HEK293 (cell line): ENCODE data around the gene CACHD1.

Source experiments
- FEZF1 ChIP-seq: fragments of 450-650 bp; formaldehyde crosslinking; IDR thresholded peaks from 2 replicates; pipeline ENCODE4 v1.5.1; 2016; ENCODE audit warnings: missing biosample characterization, missing genetic modification characterization
- SCRT1 ChIP-seq: fragments of 450-650 bp; formaldehyde crosslinking; IDR thresholded peaks from 2 replicates; pipeline ENCODE4 v1.5.1; 2016; ENCODE audit warnings: missing biosample characterization, missing genetic modification characterization, borderline replicate concordance
- SP3 ChIP-seq: fragments of 450-650 bp; formaldehyde crosslinking; IDR thresholded peaks from 2 replicates; pipeline ENCODE4 v1.5.1; 2016; ENCODE audit warnings: missing biosample characterization, missing genetic modification characterization
- TCF7L2 ChIP-seq: IDR thresholded peaks from 2 replicates; pipeline ENCODE4 v1.6.1; 2011; ENCODE audit warnings: low read depth, mild to moderate bottlenecking, inconsistent platforms, low read length, moderate library complexity, borderline replicate concordance
- ZBTB21 ChIP-seq: fragments of 450-650 bp; formaldehyde crosslinking; IDR thresholded peaks from 2 replicates; pipeline ENCODE4 v1.5.1; 2017; ENCODE audit warnings: missing biosample characterization, missing genetic modification characterization
- ZBTB8A ChIP-seq: fragments of 450-650 bp; formaldehyde crosslinking; IDR thresholded peaks from 2 replicates; pipeline ENCODE4 v1.5.1; 2016; ENCODE audit warnings: missing biosample characterization, missing genetic modification characterization
- ZNF140 ChIP-seq: fragments of 450-650 bp; formaldehyde crosslinking; IDR thresholded peaks from 2 replicates; pipeline ENCODE4 v1.5.1; 2016; ENCODE audit warnings: missing biosample characterization, missing genetic modification characterization
- ZNF23 ChIP-seq: fragments of 450-650 bp; formaldehyde crosslinking; IDR thresholded peaks from 2 replicates; pipeline ENCODE4 v1.5.1; 2016; ENCODE audit warnings: missing biosample characterization, missing genetic modification characterization, borderline replicate concordance
- ZNF239 ChIP-seq: fragments of 450-650 bp; formaldehyde crosslinking; IDR thresholded peaks from 2 replicates; pipeline ENCODE4 v1.5.1; 2016; ENCODE audit warnings: missing biosample characterization, missing genetic modification characterization
- ZNF266 ChIP-seq: fragments of 450-650 bp; formaldehyde crosslinking; IDR thresholded peaks from 2 replicates; pipeline ENCODE4 v1.5.1; 2016; ENCODE audit warnings: missing biosample characterization, missing genetic modification characterization, low read depth
- ZNF292 ChIP-seq: fragments of 450-650 bp; formaldehyde crosslinking; IDR thresholded peaks from 2 replicates; pipeline ENCODE4 v1.5.1; 2016; ENCODE audit warnings: low read depth, missing biosample characterization, missing genetic modification characterization, borderline replicate concordance
- ZNF341 ChIP-seq: fragments of 450-650 bp; formaldehyde crosslinking; IDR thresholded peaks from 2 replicates; pipeline ENCODE4; 2016; ENCODE audit warnings: low read depth, missing biosample characterization, missing genetic modification characterization
- ZNF521 ChIP-seq: fragments of 450-650 bp; formaldehyde crosslinking; IDR thresholded peaks from 2 replicates; pipeline ENCODE4 v1.5.1; 2017; ENCODE audit warnings: missing biosample characterization, mild to moderate bottlenecking, missing genetic modification characterization
- ZNF548 ChIP-seq: fragments of 450-650 bp; formaldehyde crosslinking; IDR thresholded peaks from 2 replicates; pipeline ENCODE4 v1.5.1; 2016; ENCODE audit warnings: missing biosample characterization, missing genetic modification characterization
- ZNF561 ChIP-seq: fragments of 450-650 bp; IDR thresholded peaks from 2 replicates; pipeline ENCODE4 v1.5.1; 2018; ENCODE audit warnings: missing biosample characterization, missing genetic modification characterization, borderline replicate concordance
- ZNF626 ChIP-seq: fragments of 450-650 bp; sonication (Bioruptor Pico); formaldehyde crosslinking; IDR thresholded peaks from 2 replicates; pipeline ENCODE4 v1.5.1; 2018; ENCODE audit warnings: missing biosample characterization, missing genetic modification characterization, inconsistent platforms
- ZNF830 ChIP-seq: fragments of 450-650 bp; IDR thresholded peaks from 2 replicates; pipeline ENCODE4 v1.5.0; 2018; ENCODE audit warnings: missing biosample characterization, missing genetic modification characterization, low read depth, mild to moderate bottlenecking, moderate library complexity
- ZNF843 ChIP-seq: fragments of 450-650 bp; formaldehyde crosslinking; IDR thresholded peaks from 2 replicates; pipeline ENCODE4 v1.5.1; 2016; ENCODE audit warnings: missing biosample characterization, missing genetic modification characterization
- ZXDB ChIP-seq: fragments of 450-650 bp; formaldehyde crosslinking; IDR thresholded peaks from 2 replicates; pipeline ENCODE4 v1.5.1; 2016; ENCODE audit warnings: missing biosample characterization, missing genetic modification characterization
- TF ChIP-seq, protein P1 (sequence below): fragments of 450-650 bp; formaldehyde crosslinking; IDR thresholded peaks from 2 replicates; pipeline ENCODE4 v1.5.1; 2017; ENCODE audit warnings: missing biosample characterization, mild to moderate bottlenecking, missing genetic modification characterization, moderate library complexity
- TF ChIP-seq, protein P2 (sequence below): fragments of 450-650 bp; formaldehyde crosslinking; optimal IDR thresholded peaks from 2 replicates; pipeline ENCODE3; 2016; ENCODE audit warnings: missing biosample characterization, mild to moderate bottlenecking, missing genetic modification characterization
- TF ChIP-seq, protein P3 (sequence below): fragments of 450-650 bp; formaldehyde crosslinking; IDR thresholded peaks from 2 replicates; pipeline ENCODE4 v1.5.1; 2017; ENCODE audit warnings: missing biosample characterization, missing genetic modification characterization
- TF ChIP-seq, protein P4 (sequence below): fragments of 450-650 bp; formaldehyde crosslinking; IDR thresholded peaks from 2 replicates; pipeline ENCODE4 v1.5.1; 2016; ENCODE audit warnings: missing biosample characterization, missing genetic modification characterization

Gene CACHD1

DNA sequence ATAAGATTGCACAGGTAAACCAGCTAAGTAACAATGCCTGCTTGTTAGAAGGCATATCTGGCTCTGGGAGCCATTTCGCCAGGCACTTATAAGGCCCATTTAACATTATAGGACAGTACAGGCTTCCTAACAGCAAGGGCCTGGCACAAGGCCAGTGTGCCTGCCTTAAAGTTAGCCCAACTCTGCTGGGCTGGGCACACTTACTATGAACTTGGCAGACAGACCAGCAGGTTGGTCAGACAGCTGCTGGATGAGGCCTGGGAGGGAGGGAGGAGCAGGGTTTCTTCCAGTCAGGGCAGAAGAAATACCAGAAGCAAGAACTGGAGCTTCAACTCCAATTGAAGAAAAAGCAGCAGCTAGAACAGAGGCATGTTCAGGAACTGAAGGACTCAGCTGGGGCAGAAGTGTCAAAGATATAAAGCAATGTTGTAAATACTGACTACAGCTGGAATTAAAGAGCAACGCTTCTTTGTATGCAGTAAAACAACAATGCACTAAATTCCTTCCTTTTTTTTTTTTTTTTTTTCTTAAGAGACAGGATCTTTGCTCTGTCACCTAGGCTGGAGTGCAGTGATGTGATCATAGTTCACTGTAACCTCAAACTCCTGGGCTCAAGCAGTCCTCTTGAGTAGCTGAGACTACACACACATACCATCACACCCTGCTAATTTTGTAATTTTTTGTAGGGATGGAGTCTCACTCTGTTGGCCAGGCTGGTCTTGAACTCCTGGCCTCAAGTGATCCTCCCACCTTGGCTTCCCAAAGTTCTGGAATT, 4.9 kb downstream of the CACHD1 start (continued):
- TF ChIP-seq, protein P1, sequence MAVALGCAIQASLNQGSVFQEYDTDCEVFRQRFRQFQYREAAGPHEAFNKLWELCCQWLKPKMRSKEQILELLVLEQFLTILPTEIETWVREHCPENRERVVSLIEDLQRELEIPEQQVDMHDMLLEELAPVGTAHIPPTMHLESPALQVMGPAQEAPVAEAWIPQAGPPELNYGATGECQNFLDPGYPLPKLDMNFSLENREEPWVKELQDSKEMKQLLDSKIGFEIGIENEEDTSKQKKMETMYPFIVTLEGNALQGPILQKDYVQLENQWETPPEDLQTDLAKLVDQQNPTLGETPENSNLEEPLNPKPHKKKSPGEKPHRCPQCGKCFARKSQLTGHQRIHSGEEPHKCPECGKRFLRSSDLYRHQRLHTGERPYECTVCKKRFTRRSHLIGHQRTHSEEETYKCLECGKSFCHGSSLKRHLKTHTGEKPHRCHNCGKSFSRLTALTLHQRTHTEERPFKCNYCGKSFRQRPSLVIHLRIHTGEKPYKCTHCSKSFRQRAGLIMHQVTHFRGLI (tag by site-specific recombination) = peak; percentile 100
- no peak for TF ChIP-seq ZNF239 (tag by site-specific recombination)
- TF ChIP-seq SP3 (tag by site-specific recombination) = no peak; the same call in 1 of the 2 replicates
- TF ChIP-seq FEZF1 (tag by site-specific recombination) = peak; percentile 86
- no peak for TF ChIP-seq ZNF23 (tag by site-specific recombination)
- no peak for TF ChIP-seq ZNF266 (tag by site-specific recombination)
- no peak for TF ChIP-seq TCF7L2
- no peak for TF ChIP-seq ZNF341
- no peak for TF ChIP-seq ZXDB (tag by site-specific recombination)
- no peak for TF ChIP-seq ZBTB21 (tag by site-specific recombination)
- no peak for TF ChIP-seq ZNF140 (tag by site-specific recombination)
- TF ChIP-seq ZNF292 (tag by site-specific recombination) = no peak
- peak; percentile 50; the same call in 1 of the 2 replicates for TF ChIP-seq ZNF561
- no peak for TF ChIP-seq ZNF548 (tag by site-specific recombination)
- TF ChIP-seq ZNF626 = no peak
- TF ChIP-seq, protein P2, sequence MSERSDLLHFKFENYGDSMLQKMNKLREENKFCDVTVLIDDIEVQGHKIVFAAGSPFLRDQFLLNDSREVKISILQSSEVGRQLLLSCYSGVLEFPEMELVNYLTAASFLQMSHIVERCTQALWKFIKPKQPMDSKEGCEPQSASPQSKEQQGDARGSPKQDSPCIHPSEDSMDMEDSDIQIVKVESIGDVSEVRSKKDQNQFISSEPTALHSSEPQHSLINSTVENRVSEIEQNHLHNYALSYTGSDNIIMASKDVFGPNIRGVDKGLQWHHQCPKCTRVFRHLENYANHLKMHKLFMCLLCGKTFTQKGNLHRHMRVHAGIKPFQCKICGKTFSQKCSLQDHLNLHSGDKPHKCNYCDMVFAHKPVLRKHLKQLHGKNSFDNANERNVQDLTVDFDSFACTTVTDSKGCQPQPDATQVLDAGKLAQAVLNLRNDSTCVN = no peak
- TF ChIP-seq, protein P3, sequence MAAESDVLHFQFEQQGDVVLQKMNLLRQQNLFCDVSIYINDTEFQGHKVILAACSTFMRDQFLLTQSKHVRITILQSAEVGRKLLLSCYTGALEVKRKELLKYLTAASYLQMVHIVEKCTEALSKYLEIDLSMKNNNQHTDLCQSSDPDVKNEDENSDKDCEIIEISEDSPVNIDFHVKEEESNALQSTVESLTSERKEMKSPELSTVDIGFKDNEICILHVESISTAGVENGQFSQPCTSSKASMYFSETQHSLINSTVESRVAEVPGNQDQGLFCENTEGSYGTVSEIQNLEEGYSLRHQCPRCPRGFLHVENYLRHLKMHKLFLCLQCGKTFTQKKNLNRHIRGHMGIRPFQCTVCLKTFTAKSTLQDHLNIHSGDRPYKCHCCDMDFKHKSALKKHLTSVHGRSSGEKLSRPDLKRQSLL (tag by site-specific recombination) = no peak
- TF ChIP-seq, protein P4, sequence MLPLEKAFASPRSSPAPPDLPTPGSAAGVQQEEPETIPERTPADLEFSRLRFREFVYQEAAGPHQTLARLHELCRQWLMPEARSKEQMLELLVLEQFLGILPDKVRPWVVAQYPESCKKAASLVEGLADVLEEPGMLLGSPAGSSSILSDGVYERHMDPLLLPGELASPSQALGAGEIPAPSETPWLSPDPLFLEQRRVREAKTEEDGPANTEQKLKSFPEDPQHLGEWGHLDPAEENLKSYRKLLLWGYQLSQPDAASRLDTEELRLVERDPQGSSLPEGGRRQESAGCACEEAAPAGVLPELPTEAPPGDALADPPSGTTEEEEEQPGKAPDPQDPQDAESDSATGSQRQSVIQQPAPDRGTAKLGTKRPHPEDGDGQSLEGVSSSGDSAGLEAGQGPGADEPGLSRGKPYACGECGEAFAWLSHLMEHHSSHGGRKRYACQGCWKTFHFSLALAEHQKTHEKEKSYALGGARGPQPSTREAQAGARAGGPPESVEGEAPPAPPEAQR (tag by site-specific recombination) = no peak
- TF ChIP-seq ZNF830 (tag by site-specific recombination) = no peak
- no peak for TF ChIP-seq SCRT1
- peak; percentile 75 for TF ChIP-seq ZNF843 (tag by site-specific recombination)
- TF ChIP-seq ZNF521 = no peak
- peak; percentile 95 for TF ChIP-seq ZBTB8A (tag by site-specific recombination)
